IMR-90 (cell line): ENCODE results near the gene PRPF40A. TPM values are rescaled to one million over a fixed set of nuclear protein-coding genes. Genes with fewer than 3 reads are reported as not detected.

Source experiments
- ATAC-seq: fragments of 200-7000 bp; cut with Tn5 transposase; 2 replicates; pipeline ENCODE4 v1.9.1; 2020; ENCODE audit warnings: low read depth, mild to moderate bottlenecking, moderate library complexity
- BruUV-seq: library from RNA; stranded (reverse); fragments of 400-500 nt; replicated peaks from 2 replicates; lab custom pipeline; 2021; lab: Mats Ljungman, UMichigan
- CTCF ChIA-PET: fragments of 300-600 bp; formaldehyde crosslinking; extraction: SDS; loops from one replicate; lab custom pipeline; 2021; ENCODE audit warnings: antibody characterized with exemption; lab: Yijun Ruan, JAX
- POLR2A ChIA-PET: fragments of 300-600 bp; sonication (Branson Sonifier 250); formaldehyde crosslinking; loops from one replicate; lab custom pipeline; 2022; ENCODE audit warnings: antibody characterized with exemption; ENCODE audit not compliant: unreplicated experiment; lab: Charles Lee
- DNase-seq: peaks from one replicate; pipeline ENCODE4 v3.0.0; 2013
- H2AFZ ChIP-seq: replicated peaks from 2 replicates; pipeline ENCODE3; 2013; ENCODE audit warnings: low read length, mild to moderate bottlenecking; ENCODE audit not compliant: poor library complexity
- H2AK5ac ChIP-seq: 2 replicates; pipeline ENCODE4 v1.6.1; 2013; ENCODE audit warnings: low read depth, low read length, inconsistent platforms
- H2AK9ac ChIP-seq: replicated peaks from 2 replicates; pipeline ENCODE3; 2013; ENCODE audit warnings: mild to moderate bottlenecking, low read depth, low read length, moderate library complexity; ENCODE audit not compliant: poor library complexity
- H2BK120ac ChIP-seq: 2 replicates; pipeline ENCODE4 v1.6.1; 2013; ENCODE audit warnings: low read depth, low read length, inconsistent platforms
- H2BK15ac ChIP-seq: 3 replicates; pipeline ENCODE4 v1.6.1; 2013; ENCODE audit warnings: low read depth, low read length, inconsistent platforms
- H2BK20ac ChIP-seq: 2 replicates; pipeline ENCODE4 v1.6.1; 2013; ENCODE audit warnings: low read depth, mild to moderate bottlenecking, inconsistent platforms, low read length, moderate library complexity
- H2BK5ac ChIP-seq: 2 replicates; pipeline ENCODE4 v1.6.1; 2013; ENCODE audit warnings: mild to moderate bottlenecking, low read depth, low read length, inconsistent platforms; ENCODE audit not compliant: poor library complexity, severe bottlenecking
- H3K14ac ChIP-seq: replicated peaks from 2 replicates; pipeline ENCODE4 v1.6.1; 2013; ENCODE audit warnings: low read depth, low read length, inconsistent platforms
- H3K18ac ChIP-seq: 2 replicates; pipeline ENCODE4 v1.6.1; 2013; ENCODE audit warnings: low read depth, low read length, control low read depth
- H3K23ac ChIP-seq: 2 replicates; pipeline ENCODE4 v1.6.1; 2013; ENCODE audit warnings: low read depth, low read length, inconsistent platforms
- H3K27ac ChIP-seq: 2 replicates; pipeline ENCODE4 v1.5.1; 2013; ENCODE audit warnings: mild to moderate bottlenecking, control low read depth, low read length; ENCODE audit not compliant: insufficient read depth
- H3K27me3 ChIP-seq: 2 replicates; pipeline ENCODE4 v1.6.1; 2013; ENCODE audit warnings: low read length; ENCODE audit not compliant: control insufficient read depth, insufficient read depth
- H3K36me3 ChIP-seq: 2 replicates; pipeline ENCODE4 v1.6.1; 2013; ENCODE audit warnings: low read length, mixed read lengths; ENCODE audit not compliant: control insufficient read depth, insufficient read depth
- H3K4ac ChIP-seq: 2 replicates; pipeline ENCODE4 v1.6.1; 2013; ENCODE audit warnings: low read depth, low read length, inconsistent platforms
- H3K4me1 ChIP-seq: 2 replicates; pipeline ENCODE4 v1.6.1; 2013; ENCODE audit warnings: low read length, mixed read lengths; ENCODE audit not compliant: control insufficient read depth, insufficient read depth
- H3K4me2 ChIP-seq: 2 replicates; pipeline ENCODE4 v1.6.1; 2013; ENCODE audit warnings: low read depth, mild to moderate bottlenecking, control low read depth, low read length, moderate library complexity
- H3K4me3 ChIP-seq: 2 replicates; pipeline ENCODE4 v1.5.1; 2013; ENCODE audit warnings: low read depth, mild to moderate bottlenecking, control low read depth, low read length, moderate library complexity; ENCODE audit not compliant: insufficient read depth
- H3K56ac ChIP-seq: 2 replicates; pipeline ENCODE4 v1.6.1; 2013; ENCODE audit warnings: low read length, inconsistent platforms; ENCODE audit not compliant: insufficient read depth; ENCODE audit errors: extremely low read depth
- H3K79me1 ChIP-seq, 2 experiments: 2 replicates each; pipeline ENCODE4 v1.6.1; 2013; ENCODE audit warnings: low read length in 2 of 2, inconsistent platforms in 1 of 2, low read depth in 1 of 2
- H3K9ac ChIP-seq: 2 replicates; pipeline ENCODE4 v1.6.1; 2013; ENCODE audit warnings: low read depth, low read length, control low read depth
- H3K9me1 ChIP-seq: 2 replicates; pipeline ENCODE4 v1.6.1; 2013; ENCODE audit warnings: low read length, inconsistent platforms; ENCODE audit not compliant: insufficient read depth
- H3K9me3 ChIP-seq: 2 replicates; pipeline ENCODE4 v1.6.1; 2013; ENCODE audit warnings: low read length; ENCODE audit not compliant: control insufficient read depth, insufficient read depth
- H4K20me1 ChIP-seq: 2 replicates; pipeline ENCODE4 v1.6.1; 2013; ENCODE audit warnings: low read length, inconsistent platforms; ENCODE audit not compliant: insufficient read depth
- H4K5ac ChIP-seq: 2 replicates; pipeline ENCODE4 v1.6.1; 2013; ENCODE audit warnings: mild to moderate bottlenecking, low read depth, low read length, control low read depth
- H4K8ac ChIP-seq, 2 experiments: 2 replicates each; pipeline ENCODE4 v1.6.1; 2013; ENCODE audit warnings: low read depth in 2 of 2, low read length in 2 of 2, control low read depth in 1 of 2, inconsistent platforms in 1 of 2
- H4K91ac ChIP-seq: 2 replicates; pipeline ENCODE4 v1.6.1; 2013; ENCODE audit warnings: low read depth, low read length, inconsistent platforms; ENCODE audit not compliant: insufficient read depth
- BHLHE40 ChIP-seq: fragments of 150-350 bp; IDR thresholded peaks from 2 replicates; pipeline ENCODE4 v1.6.1; 2016; ENCODE audit warnings: mild to moderate bottlenecking, low read depth, low read length
- CEBPB ChIP-seq: IDR thresholded peaks from 2 replicates; pipeline ENCODE4 v1.6.1; 2012; ENCODE audit warnings: low read depth, low read length, improper control_type of control experiment
- CHD1 ChIP-seq: IDR thresholded peaks from 2 replicates; pipeline ENCODE4 v1.6.1; 2012; ENCODE audit warnings: low read depth, low read length, improper control_type of control experiment
- FOS ChIP-seq: fragments of 150-350 bp; IDR thresholded peaks from 2 replicates; pipeline ENCODE4 v1.6.1; 2016; ENCODE audit warnings: low read depth, low read length
- MAFK ChIP-seq: IDR thresholded peaks from 2 replicates; pipeline ENCODE4 v1.6.1; 2012; ENCODE audit warnings: low read depth, low read length, improper control_type of control experiment
- MAZ ChIP-seq: IDR thresholded peaks from 2 replicates; pipeline ENCODE4 v1.6.1; 2012; ENCODE audit warnings: low read depth, mild to moderate bottlenecking, low read length, improper control_type of control experiment, moderate library complexity, borderline replicate concordance
- MXI1 ChIP-seq: IDR thresholded peaks from 2 replicates; pipeline ENCODE4 v1.6.1; 2012; ENCODE audit warnings: low read depth, mild to moderate bottlenecking, low read length, moderate library complexity, borderline replicate concordance
- NFE2L2 ChIP-seq: fragments of 150-350 bp; IDR thresholded peaks from 2 replicates; pipeline ENCODE4 v1.6.1; 2016; ENCODE audit warnings: low read depth, mild to moderate bottlenecking, low read length
- POLR2A ChIP-seq: IDR thresholded peaks from 2 replicates; pipeline ENCODE4 v1.6.1; 2012; ENCODE audit warnings: mild to moderate bottlenecking, low read depth, low read length
- RAD21 ChIP-seq: IDR thresholded peaks from 2 replicates; pipeline ENCODE4 v1.6.1; 2012; ENCODE audit warnings: low read length, improper control_type of control experiment
- RCOR1 ChIP-seq: IDR thresholded peaks from 2 replicates; pipeline ENCODE4 v1.6.1; 2012; ENCODE audit warnings: mild to moderate bottlenecking, low read length, improper control_type of control experiment; ENCODE audit not compliant: insufficient replicate concordance
- SMC3 ChIP-seq: fragments of 150-350 bp; IDR thresholded peaks from 2 replicates; pipeline ENCODE4 v1.6.1; 2016; ENCODE audit warnings: low read depth, mild to moderate bottlenecking, antibody characterized with exemption, low read length, moderate library complexity
- WGBS, 2 experiments: methylation state at CpG; one replicate each; pipeline versions ENCODE4 v1.1.5 to v1.1.7; 2013; ENCODE audit warnings: missing lambda C conversion rate in 2 of 2; ENCODE audit not compliant: insufficient read length in 1 of 2; ENCODE audit errors: extremely low coverage in 2 of 2; 5-methylcytosine and 5-hydroxymethylcytosine counted together
- dilution Hi-C: fragments of 300-500 bp; cut with HindIII; formaldehyde crosslinking; loops from one replicate; pipeline ENCODE4 v1.14.3; 2018; ENCODE audit warnings: low sequenced_read_pairs; ENCODE audit not compliant: unreplicated experiment
- in situ Hi-C: fragments of 300-500 bp; cut with MboI; formaldehyde crosslinking; loops from 3 replicates; pipeline ENCODE4 v1.14.3; 2019; ENCODE audit warnings: low sequenced_read_pairs, inconsistent platforms, mixed read lengths
- intact Hi-C: fragments of 100-400 bp; cut with micrococcal nuclease; formaldehyde crosslinking; loops from 2 replicates; pipeline ENCODE4 v1.10.0; 2022
- polyA plus RNA-seq, 3 experiments: library from polyadenylated mRNA; depleted of rRNA; stranded (reverse); fragments of >200 nt; gene quantifications; 2 replicates each; pipeline ENCODE4 v1.2.3, GENCODE V29; 2012; ENCODE audit warnings: low replicate concordance in 1 of 3
- total RNA-seq: library from RNA; depleted of rRNA; stranded (reverse); fragments of >200 nt; gene quantifications from 2 replicates; pipeline ENCODE4 v1.2.3, GENCODE V29; 2012
- TF ChIP-seq, protein P1 (sequence below): fragments of 150-350 bp; IDR thresholded peaks from 2 replicates; pipeline ENCODE4 v1.6.1; 2017; ENCODE audit warnings: mild to moderate bottlenecking, antibody characterized with exemption, low read length, low read depth
- TF ChIP-seq, protein P2 (sequence below): conservative IDR thresholded peaks from 2 replicates; pipeline ENCODE4 v1.5.1; 2012; ENCODE audit warnings: mild to moderate bottlenecking, low read depth, low read length, improper control_type of control experiment
- TF ChIP-seq, protein P3 (sequence below): fragments of 150-350 bp; IDR thresholded peaks from 2 replicates; pipeline ENCODE4 v1.6.1; 2016; ENCODE audit warnings: low read depth, mild to moderate bottlenecking, low read length, moderate library complexity, borderline replicate concordance

The PRPF40A gene
- total and polyA plus RNA-seq, 2 of the 4 experiments (the other 2 are of a cell fraction), result 49.1 to 150 TPM

DNA sequence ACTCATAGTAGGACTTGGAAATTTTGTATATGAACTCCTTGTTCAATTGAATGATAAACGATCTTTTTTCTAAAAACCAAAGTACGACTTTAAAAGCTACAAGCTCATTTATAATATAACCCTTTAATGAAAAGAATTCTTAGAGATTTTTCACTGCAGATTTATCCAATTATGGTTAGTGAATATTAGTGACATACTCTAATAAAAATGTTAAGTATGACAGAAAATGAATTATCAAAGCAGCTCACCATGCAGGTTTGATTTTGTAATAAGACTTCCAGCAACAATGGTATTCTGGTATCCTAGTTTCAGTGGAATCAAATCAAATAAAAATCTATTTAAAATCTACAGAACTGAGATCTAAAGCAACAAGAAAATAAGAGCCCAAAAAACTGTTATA is 38.5 kb downstream of the PRPF40A start:
- BruUV-seq, result no TSS peak
- H4K5ac ChIP-seq, result no peak overlapping the region
- peaks cover 13% of the 10 kb centered on the region for H3K36me3 ChIP-seq
- intact Hi-C loops, result no loop called here
- H2BK20ac ChIP-seq, result no peak overlapping the region
- no peaks in the 10 kb centered on the region for H4K20me1 ChIP-seq
- no peak overlapping the region for H3K4me3 ChIP-seq
- ChIA-PET CTCF (no interaction called here), POLR2A (no interaction called here)
- H2BK15ac ChIP-seq, result no peak overlapping the region
- H3K4me1 ChIP-seq, result no peaks in the 10 kb centered on the region
- no peak overlapping the region for H3K4me2 ChIP-seq
- no peak overlapping the region for H2BK120ac ChIP-seq
- DNase-seq (no peak), ATAC-seq (no peak)
- H2AK5ac ChIP-seq, result no peak overlapping the region
- H3K23ac ChIP-seq, result no peak overlapping the region
- H2AFZ ChIP-seq, result no peak overlapping the region
- H3K27me3 ChIP-seq, result no peaks in the 10 kb centered on the region
- no peak overlapping the region for H3K4ac ChIP-seq
- in situ Hi-C loops, result no loop called here
- no peak overlapping the region for H3K18ac ChIP-seq
- no peak overlapping the region for H3K14ac ChIP-seq
- no peak overlapping the region for H3K56ac ChIP-seq
- TF ChIP-seq SMC3, result no peak
- no peak for TF ChIP-seq NFE2L2
- TF ChIP-seq, protein P1, sequence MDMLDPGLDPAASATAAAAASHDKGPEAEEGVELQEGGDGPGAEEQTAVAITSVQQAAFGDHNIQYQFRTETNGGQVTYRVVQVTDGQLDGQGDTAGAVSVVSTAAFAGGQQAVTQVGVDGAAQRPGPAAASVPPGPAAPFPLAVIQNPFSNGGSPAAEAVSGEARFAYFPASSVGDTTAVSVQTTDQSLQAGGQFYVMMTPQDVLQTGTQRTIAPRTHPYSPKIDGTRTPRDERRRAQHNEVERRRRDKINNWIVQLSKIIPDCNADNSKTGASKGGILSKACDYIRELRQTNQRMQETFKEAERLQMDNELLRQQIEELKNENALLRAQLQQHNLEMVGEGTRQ, result no peak
- TF ChIP-seq, protein P2, sequence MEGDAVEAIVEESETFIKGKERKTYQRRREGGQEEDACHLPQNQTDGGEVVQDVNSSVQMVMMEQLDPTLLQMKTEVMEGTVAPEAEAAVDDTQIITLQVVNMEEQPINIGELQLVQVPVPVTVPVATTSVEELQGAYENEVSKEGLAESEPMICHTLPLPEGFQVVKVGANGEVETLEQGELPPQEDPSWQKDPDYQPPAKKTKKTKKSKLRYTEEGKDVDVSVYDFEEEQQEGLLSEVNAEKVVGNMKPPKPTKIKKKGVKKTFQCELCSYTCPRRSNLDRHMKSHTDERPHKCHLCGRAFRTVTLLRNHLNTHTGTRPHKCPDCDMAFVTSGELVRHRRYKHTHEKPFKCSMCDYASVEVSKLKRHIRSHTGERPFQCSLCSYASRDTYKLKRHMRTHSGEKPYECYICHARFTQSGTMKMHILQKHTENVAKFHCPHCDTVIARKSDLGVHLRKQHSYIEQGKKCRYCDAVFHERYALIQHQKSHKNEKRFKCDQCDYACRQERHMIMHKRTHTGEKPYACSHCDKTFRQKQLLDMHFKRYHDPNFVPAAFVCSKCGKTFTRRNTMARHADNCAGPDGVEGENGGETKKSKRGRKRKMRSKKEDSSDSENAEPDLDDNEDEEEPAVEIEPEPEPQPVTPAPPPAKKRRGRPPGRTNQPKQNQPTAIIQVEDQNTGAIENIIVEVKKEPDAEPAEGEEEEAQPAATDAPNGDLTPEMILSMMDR, result no peak
- TF ChIP-seq POLR2A, result no peak
- no peak for TF ChIP-seq MXI1
- TF ChIP-seq RAD21, result no peak
- TF ChIP-seq CEBPB, result no peak
- TF ChIP-seq FOS, result no peak
- no peak for TF ChIP-seq RCOR1
- TF ChIP-seq, protein P3, sequence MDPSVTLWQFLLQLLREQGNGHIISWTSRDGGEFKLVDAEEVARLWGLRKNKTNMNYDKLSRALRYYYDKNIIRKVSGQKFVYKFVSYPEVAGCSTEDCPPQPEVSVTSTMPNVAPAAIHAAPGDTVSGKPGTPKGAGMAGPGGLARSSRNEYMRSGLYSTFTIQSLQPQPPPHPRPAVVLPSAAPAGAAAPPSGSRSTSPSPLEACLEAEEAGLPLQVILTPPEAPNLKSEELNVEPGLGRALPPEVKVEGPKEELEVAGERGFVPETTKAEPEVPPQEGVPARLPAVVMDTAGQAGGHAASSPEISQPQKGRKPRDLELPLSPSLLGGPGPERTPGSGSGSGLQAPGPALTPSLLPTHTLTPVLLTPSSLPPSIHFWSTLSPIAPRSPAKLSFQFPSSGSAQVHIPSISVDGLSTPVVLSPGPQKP, result no peak
- no peak for TF ChIP-seq BHLHE40
- TF ChIP-seq MAFK, result no peak
- no peak for TF ChIP-seq MAZ
- no peak for TF ChIP-seq CHD1
- H3K27ac ChIP-seq, result no peak overlapping the region
- no peak overlapping the region for H3K9ac ChIP-seq
- H4K8ac ChIP-seq, result no peak overlapping the region
- H2BK5ac ChIP-seq, result no peak overlapping the region
- no CpG with 5 or more reads among the region's 2 CpGs for WGBS, 2 experiments
- dilution Hi-C loops, result no loop called here
- H3K9me3 ChIP-seq, result no peaks in the 10 kb centered on the region
- peaks cover 4% of the 10 kb centered on the region; the same call in 1 of the 2 replicates for H3K9me1 ChIP-seq
- H4K91ac ChIP-seq, result no peak overlapping the region
- H3K79me1 ChIP-seq, result peaks cover 7 to 11% of the 10 kb centered on the region in 2 experiments; a peak in 3 of 4 replicates
- H2AK9ac ChIP-seq, result no peak overlapping the region
